ENCODE data around the gene FCGR3B. TPM values are rescaled to one million over a fixed set of nuclear protein-coding genes. Genes with fewer than 3 reads are reported as not detected.
"Not testable (repeated sequence)": the region's sequence is repeated elsewhere in the genome, so short reads cannot be mapped to it uniquely, and the experiment has no call there.

Gene FCGR3B
- total and polyA plus RNA-seq, 2 donors = 0.67 to 1.2 TPM

DNA sequence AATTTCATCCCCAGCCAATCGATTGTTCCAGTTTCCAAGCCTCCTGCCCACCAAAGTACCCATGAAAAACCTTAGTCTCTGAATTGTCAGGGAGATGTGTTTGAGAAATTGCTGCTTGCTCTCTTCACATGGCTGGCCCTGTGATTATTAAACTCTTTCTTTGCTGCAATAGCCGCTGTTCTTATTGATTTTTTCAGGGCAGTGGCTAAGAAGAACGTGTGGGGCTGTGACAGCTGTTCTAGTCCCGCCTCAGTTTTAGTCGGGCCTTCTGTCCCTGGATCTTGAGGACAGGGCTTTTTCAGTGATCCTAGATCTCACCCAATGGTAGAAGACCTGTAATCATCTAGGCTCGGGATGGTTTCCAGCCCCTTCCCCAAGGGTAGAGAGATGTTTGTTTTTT, 23.0 kb upstream of the FCGR3B start:
- not testable (repeated sequence) for H3K27ac ChIP-seq (ENCODE audit: low read depth); H3K4me3 ChIP-seq (ENCODE audit: low read depth, low read length); H3K36me3 ChIP-seq (ENCODE audit: insufficient read depth); DNase-seq (ENCODE audit: extremely low spot score); H3K4me1 ChIP-seq (ENCODE audit: insufficient read depth)
- WGBS = 56% methylated on average over 6 of the region's 6 CpGs

DNA sequence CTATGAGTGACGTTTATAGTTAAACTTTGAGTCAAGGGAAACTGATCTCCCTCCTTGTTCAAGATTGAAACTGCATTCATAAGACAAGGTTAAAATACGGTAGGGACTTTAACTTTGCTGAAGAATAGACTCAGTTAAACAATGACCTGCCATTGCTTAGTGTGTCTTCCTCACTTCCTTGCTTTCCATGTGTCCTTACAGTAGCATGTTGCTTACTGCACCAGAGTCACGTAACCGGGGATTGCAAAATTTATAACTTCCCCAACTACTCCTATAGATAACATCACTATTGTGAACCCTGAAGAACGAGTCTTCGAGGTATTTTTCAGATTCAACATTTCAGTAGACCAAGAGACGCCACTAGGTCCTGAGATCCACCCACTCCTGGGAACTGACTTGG, 22.6 kb upstream of the FCGR3B start:
- DNase-seq (ENCODE audit: extremely low spot score); H3K4me1 ChIP-seq (ENCODE audit: insufficient read depth); H3K4me3 ChIP-seq (ENCODE audit: low read depth, low read length); H3K36me3 ChIP-seq (ENCODE audit: insufficient read depth); H3K27ac ChIP-seq (ENCODE audit: low read depth): not testable (repeated sequence)
- 53% methylated on average over 2 of the region's 7 CpGs for WGBS

DNA sequence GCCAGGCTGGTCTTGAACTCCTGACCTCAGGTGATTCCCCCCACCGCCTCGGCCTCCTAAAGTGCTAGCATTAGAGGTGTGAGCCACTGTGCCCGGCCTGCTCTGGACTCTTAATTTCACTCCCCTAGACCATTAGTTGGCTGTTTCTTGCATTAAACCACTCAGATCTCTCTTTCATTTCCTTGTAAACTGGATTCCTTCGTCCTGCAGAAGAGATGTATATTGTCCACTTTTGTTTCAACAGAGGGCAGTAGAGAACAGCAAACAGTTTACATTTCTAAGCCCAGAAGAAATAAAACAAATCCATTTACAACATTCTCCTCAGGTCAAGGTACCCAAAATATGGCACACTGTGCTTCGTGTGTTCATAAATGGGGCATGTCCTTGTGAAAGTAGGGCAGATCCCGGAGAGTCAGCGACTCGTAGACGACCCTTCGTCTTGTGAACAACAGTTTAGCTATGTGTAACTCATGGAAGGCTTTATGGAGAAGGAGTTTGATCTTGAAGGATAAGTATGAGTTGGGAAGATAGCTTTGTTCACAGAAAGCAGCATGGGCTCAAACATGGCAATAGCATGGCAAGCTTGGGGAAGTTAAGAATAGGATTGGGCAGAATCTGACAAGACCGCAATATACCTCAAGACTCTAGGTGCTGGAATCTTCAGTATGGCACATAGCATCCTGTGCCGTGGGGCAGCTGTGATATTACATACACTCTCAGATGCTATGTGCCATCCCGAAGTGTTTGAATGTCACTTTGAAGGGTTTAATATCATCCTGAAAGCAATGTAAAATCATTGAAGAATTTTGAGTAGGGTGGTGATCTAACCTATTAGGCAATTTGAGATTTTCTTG, 16.8 kb upstream of the FCGR3B start:
- DNase-seq (ENCODE audit: extremely low spot score) = peak; percentile 39

DNA sequence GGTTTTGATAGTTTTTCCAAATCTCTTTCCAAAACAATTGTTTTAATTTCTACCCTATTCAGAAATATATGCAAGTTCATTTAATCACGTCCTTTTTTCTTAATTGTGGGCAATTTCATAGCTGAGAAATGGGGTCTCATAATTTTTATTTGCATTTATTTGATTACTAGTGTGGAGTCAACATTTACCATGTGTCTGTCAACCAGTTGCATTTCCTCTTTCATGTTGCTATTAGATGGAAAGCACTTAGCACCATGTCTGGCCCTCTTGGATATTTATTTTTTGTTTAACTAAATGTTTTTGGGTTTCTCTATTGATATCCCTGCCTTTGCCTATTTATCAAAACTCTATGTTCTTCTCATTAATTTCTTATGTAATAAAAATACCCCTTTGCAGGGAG, 13.9 kb upstream of the FCGR3B start:
- not testable (repeated sequence) for H3K4me3 ChIP-seq (ENCODE audit: low read depth, low read length); H3K27ac ChIP-seq (ENCODE audit: low read depth); H3K4me1 ChIP-seq (ENCODE audit: insufficient read depth); H3K36me3 ChIP-seq (ENCODE audit: insufficient read depth); DNase-seq (ENCODE audit: extremely low spot score)
- 46% methylated on average over 1 of the region's 1 CpG for WGBS

More for the DNA sequence above, 16.8 kb upstream of the FCGR3B start:
- H3K4me1 ChIP-seq (ENCODE audit: insufficient read depth); H3K36me3 ChIP-seq (ENCODE audit: insufficient read depth); H3K27ac ChIP-seq (ENCODE audit: low read depth); H3K4me3 ChIP-seq (ENCODE audit: low read depth, low read length): not testable (repeated sequence)
- WGBS = 52% methylated on average over 12 of the region's 13 CpGs

DNA sequence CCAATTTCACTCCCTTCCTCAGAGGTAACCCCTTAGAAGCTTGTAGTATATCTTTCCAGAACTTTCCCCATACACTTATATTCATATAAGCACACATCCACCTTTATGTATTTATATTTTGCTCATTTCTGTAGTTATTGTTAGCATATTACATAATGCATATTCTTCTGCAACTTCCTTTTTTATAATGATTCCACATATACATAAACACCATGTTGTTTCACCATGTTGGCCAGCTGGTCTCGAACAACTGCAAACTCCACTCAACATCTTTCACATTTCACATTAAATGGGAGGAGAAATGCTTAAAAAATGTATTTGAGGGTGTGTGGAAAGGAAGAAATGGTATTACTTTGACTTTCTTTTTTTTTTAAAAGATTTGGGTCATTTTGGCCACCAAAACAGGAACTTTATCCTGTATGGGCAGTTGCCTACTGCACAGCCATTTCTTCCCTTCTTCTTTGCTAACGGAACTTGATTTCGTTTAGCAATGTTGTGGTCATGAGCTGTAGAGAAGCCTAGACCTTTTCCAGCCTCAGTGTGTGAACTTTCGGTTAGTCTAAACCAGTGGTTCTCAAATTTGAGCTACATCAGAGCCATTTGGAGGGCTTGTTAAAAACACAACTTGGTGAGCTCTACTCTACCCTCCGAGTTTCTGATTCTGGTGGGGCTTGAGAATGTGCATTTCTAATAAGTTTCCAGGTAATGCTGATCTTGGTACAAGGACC, 12.7 kb upstream of the FCGR3B start:
- 86% methylated on average over 4 of the region's 5 CpGs for whole genome bisulfite sequencing
- H3K4me1 ChIP-seq (ENCODE audit: insufficient read depth); H3K4me3 ChIP-seq (ENCODE audit: low read depth, low read length); H3K36me3 ChIP-seq (ENCODE audit: insufficient read depth); DNase-seq (ENCODE audit: extremely low spot score); H3K27ac ChIP-seq (ENCODE audit: low read depth): not testable (repeated sequence)

DNA sequence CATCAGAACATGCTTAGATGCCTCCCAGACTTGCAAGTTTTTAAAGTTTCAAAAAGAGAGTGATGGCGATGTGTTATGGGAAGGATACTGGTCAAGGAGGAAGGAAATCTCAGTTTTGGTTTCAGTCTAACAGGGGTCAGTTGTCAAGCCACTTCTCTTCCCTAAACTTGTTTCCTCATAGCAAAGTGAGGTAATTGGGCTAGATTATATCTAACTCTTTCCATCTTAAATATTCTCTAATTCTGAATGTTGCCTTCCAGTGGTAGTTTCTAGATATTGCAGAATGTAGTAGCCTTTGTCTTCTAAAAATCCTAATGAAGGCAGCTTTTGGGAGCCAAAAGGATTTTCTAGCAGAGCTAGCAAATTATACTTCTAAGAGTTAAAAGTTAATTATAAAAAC, 11.7 kb upstream of the FCGR3B start:
- H3K4me1 ChIP-seq (ENCODE audit: insufficient read depth); H3K4me3 ChIP-seq (ENCODE audit: low read depth, low read length); H3K27ac ChIP-seq (ENCODE audit: low read depth); DNase-seq (ENCODE audit: extremely low spot score); H3K36me3 ChIP-seq (ENCODE audit: insufficient read depth): not testable (repeated sequence)
- 91% methylated on average over 1 of the region's 1 CpG for WGBS

DNA sequence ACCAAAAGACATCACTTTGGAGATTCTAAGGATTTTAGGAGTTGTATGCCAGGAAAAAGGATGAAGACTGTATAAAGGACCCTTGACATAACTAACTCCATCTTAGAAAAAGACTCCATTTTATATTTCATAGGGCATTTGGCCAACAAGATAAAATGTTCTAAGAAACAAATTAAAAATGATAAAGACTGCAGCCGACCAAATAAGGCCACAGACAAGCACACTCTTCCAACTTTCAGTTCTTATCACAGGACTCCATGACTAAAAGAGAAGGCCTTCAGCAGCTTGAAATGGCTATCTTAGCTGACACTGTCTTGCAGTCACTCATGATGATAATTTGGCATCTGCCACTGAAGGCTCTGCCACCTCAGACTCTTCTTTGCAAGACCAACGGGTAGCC, 8.2 kb upstream of the FCGR3B start:
- not testable (repeated sequence) for H3K36me3 ChIP-seq (ENCODE audit: insufficient read depth); H3K27ac ChIP-seq (ENCODE audit: low read depth); DNase-seq (ENCODE audit: extremely low spot score); H3K4me1 ChIP-seq (ENCODE audit: insufficient read depth); H3K4me3 ChIP-seq (ENCODE audit: low read depth, low read length)
- WGBS = 57% methylated on average over 2 of the region's 2 CpGs

DNA sequence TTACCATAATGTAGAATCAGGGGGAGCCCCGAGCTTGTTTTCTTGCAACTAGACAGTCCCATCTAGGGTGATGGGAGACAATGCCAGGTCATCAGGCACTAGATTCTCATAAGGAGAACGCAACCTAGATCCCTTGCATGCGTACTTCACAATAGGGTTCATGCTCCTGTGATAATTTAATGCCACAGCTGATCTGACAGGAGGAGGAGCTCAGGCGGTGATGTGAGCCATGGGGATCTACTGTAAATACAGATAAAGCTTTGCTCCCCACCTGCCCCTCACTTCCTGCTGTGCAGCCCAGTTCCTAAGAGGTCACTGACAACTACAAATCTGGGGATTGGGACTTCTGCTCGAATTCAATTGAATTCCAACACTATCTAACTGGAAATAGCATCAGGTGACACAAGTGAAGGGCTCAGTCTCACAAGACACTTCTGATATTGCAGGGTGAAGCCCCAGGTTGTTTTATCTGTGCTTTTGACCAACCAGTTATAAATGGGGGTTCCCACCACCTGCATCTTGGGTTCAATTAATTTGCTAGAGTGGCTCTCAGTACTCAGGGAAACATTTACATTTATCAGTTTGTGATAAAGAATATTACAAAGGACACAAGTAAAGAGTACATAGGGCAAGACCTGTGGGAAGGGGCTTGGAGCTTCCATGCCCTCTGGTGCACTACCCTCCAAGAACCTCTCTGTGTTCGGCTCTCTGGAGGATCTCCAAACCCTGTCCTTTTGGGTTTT, 7.4 kb upstream of the FCGR3B start:
- not testable (repeated sequence) for H3K4me1 ChIP-seq (ENCODE audit: insufficient read depth); H3K36me3 ChIP-seq (ENCODE audit: insufficient read depth); H3K27ac ChIP-seq (ENCODE audit: low read depth); H3K4me3 ChIP-seq (ENCODE audit: low read depth, low read length); DNase-seq (ENCODE audit: extremely low spot score)
- 73% methylated on average over 4 of the region's 6 CpGs for WGBS

DNA sequence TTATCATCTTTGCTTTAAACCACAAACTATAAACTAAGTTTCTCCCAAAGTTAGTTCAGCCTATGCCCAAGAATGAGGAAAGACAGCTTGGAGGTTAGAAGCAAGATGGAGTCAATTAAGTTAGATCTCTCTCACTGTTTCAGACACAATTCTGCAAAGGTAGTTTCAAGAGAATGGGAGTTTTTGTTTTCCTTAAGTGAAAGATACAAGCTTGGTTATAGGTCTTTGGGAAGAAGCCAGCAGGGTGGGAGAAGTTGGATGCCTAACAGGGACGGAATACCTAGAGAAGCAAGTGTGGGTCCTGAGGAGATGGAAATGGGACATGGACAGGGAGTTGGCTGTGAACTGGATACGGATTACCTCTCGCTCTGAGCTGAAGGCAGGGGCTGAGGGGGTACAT, 6.0 kb upstream of the FCGR3B start:
- WGBS = 74% methylated on average over 3 of the region's 3 CpGs
- not testable (repeated sequence) for H3K36me3 ChIP-seq (ENCODE audit: insufficient read depth); H3K27ac ChIP-seq (ENCODE audit: low read depth); H3K4me1 ChIP-seq (ENCODE audit: insufficient read depth); H3K4me3 ChIP-seq (ENCODE audit: low read depth, low read length); DNase-seq (ENCODE audit: extremely low spot score)

DNA sequence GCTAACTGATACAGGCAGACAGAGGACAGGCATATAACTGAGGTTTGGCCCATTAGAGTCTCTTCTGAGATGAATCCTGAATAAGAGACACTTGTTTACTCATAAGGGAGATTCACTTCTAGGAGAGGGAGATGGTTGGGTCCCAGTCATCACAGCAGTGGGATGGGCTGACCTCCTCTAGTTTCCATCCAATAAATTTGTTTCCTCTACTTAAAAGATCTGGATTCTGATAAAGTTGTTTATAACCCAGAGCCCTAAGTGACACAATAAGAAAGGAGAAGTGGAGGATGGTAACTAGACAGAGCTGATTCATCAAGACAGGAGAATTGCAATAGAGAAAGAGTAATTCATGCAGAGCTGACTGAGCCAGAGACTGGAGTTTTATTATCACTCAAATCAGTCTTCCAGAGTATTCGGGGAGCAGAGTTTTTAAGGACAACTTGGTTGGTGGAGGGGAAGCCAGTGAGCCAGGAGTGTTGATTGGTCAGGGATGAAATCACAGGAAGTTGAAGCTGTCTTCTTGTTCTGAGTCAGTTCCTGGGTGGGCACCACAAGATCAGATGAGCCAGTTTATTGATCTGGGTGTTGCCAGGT, 5.3 kb upstream of the FCGR3B start:
- WGBS = 21% methylated on average over 1 of the region's 1 CpG
- H3K36me3 ChIP-seq (ENCODE audit: insufficient read depth); H3K27ac ChIP-seq (ENCODE audit: low read depth); DNase-seq (ENCODE audit: extremely low spot score); H3K4me1 ChIP-seq (ENCODE audit: insufficient read depth); H3K4me3 ChIP-seq (ENCODE audit: low read depth, low read length): not testable (repeated sequence)

DNA sequence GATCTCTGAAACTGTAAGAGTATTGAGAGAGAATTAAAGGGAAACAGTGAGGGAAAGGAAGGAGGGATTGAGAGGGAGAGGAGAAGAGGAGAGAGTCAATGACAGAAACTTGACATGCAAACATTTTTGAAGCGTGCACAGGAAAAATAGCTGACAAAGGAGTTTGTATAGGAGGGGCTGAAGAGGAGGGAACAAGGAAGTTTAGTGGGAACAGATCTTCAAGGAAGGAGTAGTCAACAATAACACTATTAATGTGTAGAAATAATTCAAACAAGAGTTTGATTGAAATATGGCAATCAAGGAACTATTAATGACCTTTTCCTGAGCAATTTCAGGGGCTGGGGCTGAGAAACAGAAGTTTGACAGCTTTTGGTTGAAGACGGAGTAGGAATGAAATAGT, 4.0 kb upstream of the FCGR3B start:
- not testable (repeated sequence) for H3K4me3 ChIP-seq (ENCODE audit: low read depth, low read length); H3K27ac ChIP-seq (ENCODE audit: low read depth); DNase-seq (ENCODE audit: extremely low spot score); H3K36me3 ChIP-seq (ENCODE audit: insufficient read depth); H3K4me1 ChIP-seq (ENCODE audit: insufficient read depth)
- 92% methylated on average over 1 of the region's 2 CpGs for WGBS

DNA sequence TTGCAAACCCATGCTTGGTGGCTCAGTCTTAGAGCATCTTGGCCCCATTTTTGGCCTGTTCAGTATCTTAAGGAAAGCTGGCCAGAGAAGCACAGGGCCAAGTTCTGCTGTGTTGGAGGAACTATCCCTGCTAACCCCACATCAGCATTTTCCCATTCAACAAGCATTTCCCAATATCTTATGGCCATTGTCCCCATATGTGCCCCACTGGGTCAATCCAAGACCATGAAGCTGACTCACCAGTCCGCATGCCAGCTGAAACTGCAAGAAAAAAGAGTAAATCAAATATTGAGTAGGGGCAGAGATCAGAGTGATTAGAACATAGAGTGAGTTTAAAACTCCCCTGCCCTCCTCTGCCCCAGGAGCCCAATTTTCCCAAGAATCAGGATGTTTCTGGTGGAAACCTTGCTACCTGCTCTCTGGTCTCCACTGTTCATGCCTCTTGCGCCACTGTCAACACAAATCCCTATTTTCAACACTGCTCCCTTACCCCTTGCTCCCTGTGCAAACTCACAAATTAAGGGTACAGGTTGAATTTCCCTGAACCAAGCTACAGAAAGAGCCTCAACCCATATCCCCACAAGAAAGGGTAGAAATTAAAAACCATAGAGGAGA, 741 bp downstream of the FCGR3B start:
- H3K36me3 ChIP-seq (ENCODE audit: insufficient read depth); H3K27ac ChIP-seq (ENCODE audit: low read depth); H3K4me1 ChIP-seq (ENCODE audit: insufficient read depth); DNase-seq (ENCODE audit: extremely low spot score); H3K4me3 ChIP-seq (ENCODE audit: low read depth, low read length): not testable (repeated sequence)
- WGBS = 91% methylated on average over 1 of the region's 2 CpGs

DNA sequence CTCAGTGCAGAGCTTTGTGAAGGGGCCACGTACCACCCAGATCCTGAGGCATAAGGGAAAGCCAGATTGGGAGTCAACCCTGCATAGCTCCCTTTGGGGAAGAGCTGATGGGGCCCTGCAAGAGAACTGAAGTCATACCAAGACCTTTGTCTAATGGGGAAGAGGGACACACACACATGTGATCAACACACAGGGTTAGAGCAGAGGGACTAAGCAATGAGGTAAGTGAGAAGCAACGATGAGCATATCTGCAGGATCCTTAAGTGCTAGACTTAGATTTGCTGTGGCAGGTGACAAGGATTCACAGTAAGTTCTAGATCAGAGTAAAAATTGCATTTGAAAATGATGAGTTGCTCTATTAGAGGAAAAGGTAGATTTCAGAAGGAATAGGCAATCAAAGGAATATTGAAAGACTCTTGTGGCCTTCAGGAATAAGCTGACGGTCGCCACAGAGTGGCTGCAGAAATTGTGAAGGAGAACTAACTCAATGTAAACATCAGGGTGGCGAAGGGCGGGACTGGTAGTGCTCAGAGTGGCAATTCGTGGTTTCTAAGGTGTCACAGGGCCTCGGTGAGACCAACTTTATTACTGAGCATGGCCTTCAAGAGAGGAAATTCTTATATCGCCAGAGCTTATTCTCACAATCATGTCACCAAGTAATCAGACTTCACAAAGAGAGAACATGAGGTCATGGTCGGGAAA, 4.4 kb downstream of the FCGR3B start:
- not testable (repeated sequence) for H3K36me3 ChIP-seq (ENCODE audit: insufficient read depth); DNase-seq (ENCODE audit: extremely low spot score); H3K4me1 ChIP-seq (ENCODE audit: insufficient read depth); H3K4me3 ChIP-seq (ENCODE audit: low read depth, low read length); H3K27ac ChIP-seq (ENCODE audit: low read depth)
- WGBS = 78% methylated on average over 9 of the region's 10 CpGs

Measured in urinary bladder (tissue), 4 donors.